GM18519 (cell line): ENCODE results near the gene IGFL4.

Experiments
- ATAC-seq: cut with Tn5 transposase; IDR thresholded peaks from one replicate; pipeline ENCODE4 v1.9.1; 2021; ENCODE audit warnings: mild to moderate bottlenecking, moderate library complexity; ENCODE audit not compliant: unreplicated experiment, low FRiP score

IGFL4 gene

GRCh38 chr19:46065486-46066071, 24.8 kb upstream of the IGFL4 start:
- no peak for ATAC-seq

GRCh38 chr19:46063201-46063600, 22.4 kb upstream of the IGFL4 start:
- ATAC-seq, result no peak

- no peak for ATAC-seq
Measured at GRCh38 chr19:46060012-46060411, 19.2 kb upstream of the IGFL4 start.

- ATAC-seq, result no peak
Measured at GRCh38 chr19:46058778-46059177, 18.0 kb upstream of the IGFL4 start.

- no peak for ATAC-seq
Measured at GRCh38 chr19:46056536-46056935, 15.7 kb upstream of the IGFL4 start.

- ATAC-seq, result no peak
Measured at GRCh38 chr19:46052896-46053295, 12.1 kb upstream of the IGFL4 start.

GRCh38 chr19:46049597-46049996, 8.8 kb upstream of the IGFL4 start:
- no peak for ATAC-seq

- ATAC-seq, result no peak
Measured at GRCh38 chr19:46043519-46043918, 2.7 kb upstream of the IGFL4 start.

- no peak for ATAC-seq
Measured at GRCh38 chr19:46042252-46042883, 1.6 kb upstream of the IGFL4 start.

GRCh38 chr19:46040125-46040524, 677 bp downstream of the IGFL4 start:
- no peak for ATAC-seq

GRCh38 chr19:46036744-46037128, 4.1 kb downstream of the IGFL4 start:
- no peak for ATAC-seq

GRCh38 chr19:46035986-46036743, 4.6 kb downstream of the IGFL4 start:
- no peak for ATAC-seq

- ATAC-seq, result no peak
Measured at GRCh38 chr19:46035546-46035945, 5.3 kb downstream of the IGFL4 start.

- ATAC-seq, result no peak
Measured at GRCh38 chr19:46033401-46033800, 7.4 kb downstream of the IGFL4 start.

GRCh38 chr19:46032597-46033025, 8.2 kb downstream of the IGFL4 start:
- ATAC-seq, result no peak

- ATAC-seq, result no peak
Measured at GRCh38 chr19:46031781-46032596, 8.8 kb downstream of the IGFL4 start.

- ATAC-seq, result no peak
Measured at GRCh38 chr19:46030812-46031550, 9.8 kb downstream of the IGFL4 start.

GRCh38 chr19:46025835-46026234, 15.0 kb downstream of the IGFL4 start:
- no peak for ATAC-seq

- no peak for ATAC-seq
Measured at GRCh38 chr19:46023311-46023779, 17.5 kb downstream of the IGFL4 start.
